IPS-18c (cell line): ENCODE measurements around the gene FBXO24.
A peak's percentile ranks its signal among the peaks of the same experiment; 100 is the strongest.
"Not testable (repeated sequence)": the region's sequence is repeated elsewhere in the genome, so short reads cannot be mapped to it uniquely, and the experiment has no call there.

Source experiments
- H3K4me3 ChIP-seq: 2 replicates; pipeline ENCODE4 v1.7.0; 2013; ENCODE audit warnings: low read depth, mild to moderate bottlenecking, low read length, moderate library complexity; ENCODE audit not compliant: insufficient read depth
- H3K9me3 ChIP-seq: one replicate; pipeline ENCODE4 v1.6.1; 2013; ENCODE audit warnings: mild to moderate bottlenecking, low read length, moderate library complexity; ENCODE audit not compliant: control insufficient read depth, insufficient read depth

Gene FBXO24, protein sequence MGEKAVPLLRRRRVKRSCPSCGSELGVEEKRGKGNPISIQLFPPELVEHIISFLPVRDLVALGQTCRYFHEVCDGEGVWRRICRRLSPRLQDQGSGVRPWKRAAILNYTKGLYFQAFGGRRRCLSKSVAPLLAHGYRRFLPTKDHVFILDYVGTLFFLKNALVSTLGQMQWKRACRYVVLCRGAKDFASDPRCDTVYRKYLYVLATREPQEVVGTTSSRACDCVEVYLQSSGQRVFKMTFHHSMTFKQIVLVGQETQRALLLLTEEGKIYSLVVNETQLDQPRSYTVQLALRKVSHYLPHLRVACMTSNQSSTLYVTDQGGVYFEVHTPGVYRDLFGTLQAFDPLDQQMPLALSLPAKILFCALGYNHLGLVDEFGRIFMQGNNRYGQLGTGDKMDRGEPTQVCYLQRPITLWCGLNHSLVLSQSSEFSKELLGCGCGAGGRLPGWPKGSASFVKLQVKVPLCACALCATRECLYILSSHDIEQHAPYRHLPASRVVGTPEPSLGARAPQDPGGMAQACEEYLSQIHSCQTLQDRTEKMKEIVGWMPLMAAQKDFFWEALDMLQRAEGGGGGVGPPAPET

DNA sequence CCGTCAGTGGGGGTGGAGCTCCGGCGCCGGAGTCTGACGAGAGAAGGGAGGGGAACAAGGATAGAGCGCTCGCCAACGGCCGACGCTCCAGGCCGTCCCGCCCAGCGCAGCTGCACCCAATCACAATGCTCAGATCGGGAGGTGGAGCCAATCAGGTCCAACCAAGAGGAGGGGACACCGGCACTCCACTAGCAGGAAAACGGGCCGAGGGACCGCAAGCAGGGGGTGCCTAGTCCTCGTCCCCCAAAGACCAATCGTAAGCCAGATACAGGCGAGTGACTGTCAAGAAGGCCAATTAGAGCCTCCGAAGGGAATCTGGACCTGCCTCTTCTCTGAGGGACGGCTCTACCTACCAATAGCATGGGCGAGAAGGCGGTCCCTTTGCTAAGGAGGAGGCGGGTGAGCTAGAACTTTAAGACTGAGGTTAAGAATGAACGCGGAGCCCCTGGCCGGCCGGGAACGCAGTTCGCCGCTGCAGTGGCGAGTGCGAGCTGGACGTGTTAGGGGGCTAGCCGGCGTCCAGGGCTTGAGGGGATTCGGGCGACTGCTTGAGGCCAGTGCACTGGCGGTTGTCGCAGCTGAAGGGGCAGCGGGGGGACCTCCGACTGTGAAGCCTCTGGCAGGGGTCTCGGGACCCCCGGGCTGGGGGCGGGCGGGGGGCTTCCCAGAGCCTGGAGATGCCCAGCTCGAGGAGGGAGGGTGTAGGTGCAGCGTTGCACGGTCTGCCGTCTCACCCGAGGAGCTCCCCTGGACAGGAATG lies at the start of gene FBXO24:
TSS of gene FBXO24 (plus strand) at position 63 of the 760 bp plus-strand sequence. CDS start at position 361, 298 bp downstream.
- H3K4me3 ChIP-seq, result peak within 1 kb of the TSS; percentile 92
- H3K9me3 ChIP-seq, result no peaks in the 10 kb centered on the region

DNA sequence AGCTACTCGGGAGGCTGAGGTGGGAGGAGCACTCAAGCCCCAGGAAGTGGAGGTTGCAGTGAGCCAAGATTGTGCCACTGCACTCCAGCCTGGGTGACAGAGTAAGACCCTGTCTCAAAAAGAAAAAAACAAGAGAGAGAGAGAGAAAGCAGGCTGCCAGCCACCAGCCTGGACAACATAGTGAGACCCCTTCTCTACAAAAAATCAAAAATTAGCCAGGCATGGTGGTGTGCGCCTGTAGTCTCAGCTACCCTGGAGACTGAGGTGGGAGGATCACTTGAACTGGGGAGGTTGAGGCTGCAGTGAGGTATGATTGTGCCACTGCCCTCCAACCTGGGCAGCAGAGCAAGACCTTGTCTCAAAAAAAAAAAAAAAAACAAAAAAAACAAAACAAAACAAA lies 49.4 kb upstream of the FBXO24 start:
- not testable (repeated sequence) for H3K9me3 ChIP-seq, H3K4me3 ChIP-seq

DNA sequence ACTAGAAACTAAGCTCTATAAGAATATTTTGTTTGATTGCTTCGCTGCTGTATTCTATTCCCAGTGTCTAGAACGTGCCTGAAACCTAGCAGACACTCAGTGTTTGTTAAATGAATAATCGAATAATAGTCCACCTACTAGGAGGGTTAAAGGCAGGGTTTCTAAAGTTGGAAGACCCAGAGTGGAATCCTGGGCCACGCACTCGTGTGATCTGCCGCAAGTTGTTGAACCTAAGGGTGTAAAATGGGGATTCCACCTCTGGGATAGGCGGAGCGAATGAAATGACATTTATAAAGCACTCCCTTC lies 47.8 kb upstream of the FBXO24 start:
- H3K9me3 ChIP-seq, result no peaks in the 10 kb centered on the region
- H3K4me3 ChIP-seq, result peak overlapping the region; percentile 61

DNA sequence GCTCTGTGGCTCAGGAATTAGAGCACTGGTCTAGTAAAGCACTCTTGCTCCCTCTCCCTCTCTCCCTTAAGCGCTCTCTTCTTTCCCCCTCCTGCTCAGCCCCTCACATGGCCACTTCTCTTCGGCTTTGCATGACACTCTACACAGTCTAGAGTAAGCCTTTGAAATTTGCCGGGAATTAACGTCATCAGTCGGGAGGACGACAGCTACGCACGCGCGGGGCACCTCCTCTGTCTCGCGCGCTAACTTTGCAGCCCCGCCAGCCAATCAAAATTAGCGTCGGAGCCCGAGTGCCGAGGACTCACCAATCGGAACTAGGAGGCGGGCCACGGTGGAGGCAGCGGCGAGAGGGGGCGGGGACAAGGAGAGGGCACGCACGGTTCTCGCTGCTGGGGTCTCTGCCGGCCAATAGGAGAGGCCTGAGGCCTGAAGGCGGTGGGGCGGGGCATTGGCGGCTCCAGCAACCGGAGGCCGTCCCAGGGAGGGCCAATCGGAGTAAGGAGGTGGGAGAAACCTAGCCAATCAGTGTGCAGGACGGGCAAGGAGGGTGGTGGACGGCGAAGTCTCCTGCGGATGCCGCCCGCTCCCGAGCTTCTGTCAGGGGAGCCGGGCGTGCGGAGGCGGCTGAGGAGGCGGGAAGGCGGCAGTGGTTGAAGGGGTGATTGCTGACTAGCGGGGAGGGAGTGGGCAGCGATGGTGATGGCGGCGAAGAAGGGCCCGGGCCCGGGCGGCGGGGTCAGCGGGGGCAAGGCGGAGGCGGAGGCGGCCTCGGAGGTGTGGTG lies 47.3 kb upstream of the FBXO24 start, which contains the start of gene AGFG2:
TSS of gene AGFG2 (plus strand) at position 550 of the 782 bp plus-strand sequence. CDS start at position 694, 144 bp downstream.
- H3K9me3 ChIP-seq, result no peaks in the 10 kb centered on the region
- H3K4me3 ChIP-seq, result peak within 1 kb of the TSS; percentile 74

DNA sequence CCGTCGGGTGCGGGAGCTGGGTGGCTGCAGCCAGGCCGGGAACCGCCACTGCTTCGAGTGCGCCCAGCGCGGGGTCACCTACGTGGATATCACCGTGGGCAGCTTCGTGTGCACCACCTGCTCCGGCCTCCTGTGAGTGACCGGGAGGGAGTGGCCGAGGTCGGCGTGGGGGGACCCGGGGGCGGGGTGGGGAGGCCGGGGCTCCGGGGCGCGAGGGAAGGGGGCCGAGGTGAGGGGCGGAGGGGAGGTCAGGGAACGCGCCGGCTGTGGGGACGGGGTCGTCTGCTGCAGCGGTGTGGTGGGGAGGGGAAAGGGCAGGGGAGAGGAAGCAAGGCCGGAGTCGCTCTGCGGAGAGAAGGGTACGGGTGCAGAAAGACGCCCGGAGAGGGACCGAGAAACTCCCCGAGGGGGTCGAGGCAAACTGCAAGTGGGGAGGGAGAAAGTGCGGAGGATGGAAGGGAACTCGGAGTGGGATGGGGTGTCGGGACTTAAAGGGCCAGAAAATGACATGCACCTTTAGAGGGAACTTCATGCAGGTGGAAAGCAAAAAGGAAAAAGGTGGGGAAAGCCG lies 46.6 kb upstream of the FBXO24 start:
- peak overlapping the region; percentile 74 for H3K4me3 ChIP-seq
- no peaks in the 10 kb centered on the region for H3K9me3 ChIP-seq

DNA sequence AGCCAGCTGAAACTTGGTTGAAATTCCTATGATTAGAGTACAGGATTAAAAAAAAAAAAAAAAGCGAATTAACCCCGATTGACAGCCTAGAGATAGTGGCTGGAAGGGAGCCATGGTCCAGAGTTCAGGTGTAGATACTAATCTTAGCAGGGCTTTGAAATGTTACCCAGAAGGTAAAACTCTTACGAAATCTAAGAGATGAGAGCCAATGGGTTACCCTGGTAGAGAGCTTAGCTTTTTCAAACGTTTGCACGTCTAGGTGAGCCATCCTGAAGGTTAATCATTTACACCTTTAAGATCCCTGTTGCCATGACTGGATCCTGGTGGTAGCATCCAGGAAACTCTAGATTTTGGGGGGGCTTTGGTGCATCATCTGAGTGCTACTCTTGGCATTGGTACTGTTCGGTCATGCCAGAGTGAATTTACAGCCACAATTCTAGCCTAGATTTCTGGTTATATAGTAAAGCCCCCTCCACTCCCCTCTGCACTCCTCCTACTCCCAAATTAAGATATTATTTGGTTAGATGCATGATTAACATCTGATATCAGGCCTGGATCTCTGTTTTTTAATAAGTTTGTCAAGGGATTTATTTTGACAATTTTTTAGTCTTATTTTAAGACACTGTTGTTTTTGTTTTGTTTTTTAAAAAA lies 45.9 kb upstream of the FBXO24 start:
- peak overlapping the region; percentile 74 for H3K4me3 ChIP-seq
- no peaks in the 10 kb centered on the region for H3K9me3 ChIP-seq

DNA sequence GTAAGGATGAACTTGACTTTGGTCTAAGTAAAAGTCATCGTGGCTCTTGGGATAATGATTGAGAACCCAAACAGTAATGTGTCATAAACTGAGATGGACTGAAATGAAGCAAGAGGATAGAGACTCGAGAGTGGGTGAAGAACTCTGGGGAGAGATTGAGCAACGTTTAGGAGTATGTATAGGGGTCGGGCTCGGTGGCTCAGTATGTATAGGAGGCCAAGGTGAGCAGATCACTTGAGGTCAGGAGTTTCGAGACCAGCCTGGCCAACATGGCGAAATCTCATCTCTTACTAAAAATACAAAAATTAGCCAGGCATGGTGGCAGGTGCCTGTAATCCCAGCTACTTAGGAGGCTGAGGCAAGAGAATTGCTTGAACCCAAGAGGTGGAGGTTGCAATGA lies 44.8 kb upstream of the FBXO24 start:
- H3K9me3 ChIP-seq, H3K4me3 ChIP-seq: not testable (repeated sequence)

DNA sequence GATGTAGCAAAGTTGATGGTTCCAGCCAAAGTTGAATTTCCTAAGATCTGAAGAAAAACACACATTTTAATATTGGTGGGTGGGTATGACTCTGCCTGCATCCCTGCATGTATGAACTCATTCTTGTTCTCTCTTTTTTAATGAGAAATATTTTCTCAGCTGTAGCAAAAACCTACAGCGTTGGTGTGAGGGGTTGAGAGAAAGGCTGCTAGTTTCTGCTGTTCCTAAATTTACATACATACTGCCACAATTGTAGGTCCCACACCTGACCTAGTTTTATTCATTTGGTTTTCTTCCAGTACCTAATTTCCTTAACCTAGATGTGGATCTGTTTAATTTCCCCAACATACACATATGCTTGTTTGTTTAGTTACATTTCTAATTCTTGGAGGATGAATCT lies 42.5 kb upstream of the FBXO24 start:
- H3K4me3 ChIP-seq, result no peak overlapping the region

DNA sequence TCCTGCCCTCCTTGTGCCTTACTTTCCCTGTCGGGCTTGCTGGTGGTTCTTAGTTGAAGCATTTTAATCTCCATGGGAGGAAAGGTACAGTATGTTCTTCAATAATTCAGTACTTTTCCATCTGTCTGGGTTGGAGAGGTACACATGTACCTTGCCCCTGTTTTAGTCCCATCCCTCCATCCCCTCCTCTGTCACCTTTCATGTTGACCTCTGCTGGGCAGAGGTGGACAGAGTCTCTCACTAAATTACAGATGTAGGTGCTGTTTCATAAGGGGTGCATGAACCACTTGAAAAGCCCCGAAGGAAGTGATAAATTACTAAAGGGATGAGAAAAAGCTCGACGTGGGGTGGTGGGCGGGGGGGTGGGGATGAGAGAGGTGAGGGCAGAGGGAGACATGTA lies 41.7 kb upstream of the FBXO24 start:
- Histone ChIP-seq H3K4me3 (0 out of 2 replicates have a peak overlapping the region, but pooled peaks have one; percentile 2), H3K9me3 (no peaks in the 10 kb centered on the region)

More for the DNA sequence above, 42.5 kb upstream of the FBXO24 start:
- no peaks in the 10 kb centered on the region for H3K9me3 ChIP-seq

DNA sequence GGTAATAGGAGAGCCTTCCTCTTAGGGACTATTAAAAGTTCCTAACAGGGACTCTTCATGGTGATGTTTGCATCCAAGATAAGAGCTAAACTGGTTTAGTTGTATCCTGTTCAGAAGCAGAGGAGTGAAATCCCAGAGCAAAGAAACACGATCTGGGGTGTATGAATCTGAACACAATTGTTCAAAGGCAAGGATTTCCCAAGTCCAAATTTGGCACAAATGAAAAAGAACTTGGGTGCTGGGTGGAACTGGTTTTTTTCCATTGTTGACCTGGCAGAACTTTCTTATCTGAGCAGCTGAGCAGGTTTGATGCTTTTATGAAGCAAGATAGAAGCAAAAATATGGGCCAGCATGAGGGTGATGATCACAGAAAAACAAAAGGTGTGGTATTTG lies 41.2 kb upstream of the FBXO24 start:
- H3K4me3 ChIP-seq, result no peak overlapping the region
- H3K9me3 ChIP-seq, result no peaks in the 10 kb centered on the region

DNA sequence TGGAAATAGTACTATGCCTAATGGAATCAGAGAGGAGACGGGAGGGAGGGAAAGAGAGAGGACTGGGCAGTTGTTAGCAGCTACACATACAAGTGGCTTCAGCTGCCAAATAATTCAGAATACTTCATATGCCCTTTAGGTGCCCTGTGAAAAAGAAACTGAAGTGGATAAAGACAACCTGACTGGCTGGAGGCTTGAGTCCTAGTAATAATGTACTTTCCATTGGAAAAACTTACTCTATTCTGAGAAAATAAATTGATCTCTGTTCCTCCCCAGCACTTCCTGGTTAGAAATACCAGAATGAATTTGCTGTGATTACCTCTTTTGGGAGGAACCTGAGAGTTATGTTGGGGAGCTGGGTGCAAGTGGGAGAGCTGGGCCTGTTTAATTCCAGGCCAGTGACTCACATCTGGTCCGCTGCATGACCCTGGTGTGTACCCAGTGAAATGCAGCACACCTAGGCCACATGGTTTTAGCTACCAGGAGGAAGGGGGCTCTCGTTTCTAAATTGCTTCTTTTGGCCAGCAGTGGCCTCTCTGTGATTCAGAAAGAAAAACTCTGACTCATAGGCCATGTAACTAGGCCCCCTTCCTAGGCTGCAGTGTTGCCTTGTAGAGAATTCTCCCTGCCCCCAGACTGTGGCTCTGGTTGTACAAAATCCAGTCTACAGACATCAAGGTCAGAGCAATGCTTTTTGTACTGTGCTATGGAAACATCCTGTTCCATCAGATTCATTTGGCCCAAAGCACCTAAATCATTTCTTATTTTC lies 40.6 kb upstream of the FBXO24 start:
- Histone ChIP-seq H3K9me3 (no peaks in the 10 kb centered on the region), H3K4me3 (no peak overlapping the region)

DNA sequence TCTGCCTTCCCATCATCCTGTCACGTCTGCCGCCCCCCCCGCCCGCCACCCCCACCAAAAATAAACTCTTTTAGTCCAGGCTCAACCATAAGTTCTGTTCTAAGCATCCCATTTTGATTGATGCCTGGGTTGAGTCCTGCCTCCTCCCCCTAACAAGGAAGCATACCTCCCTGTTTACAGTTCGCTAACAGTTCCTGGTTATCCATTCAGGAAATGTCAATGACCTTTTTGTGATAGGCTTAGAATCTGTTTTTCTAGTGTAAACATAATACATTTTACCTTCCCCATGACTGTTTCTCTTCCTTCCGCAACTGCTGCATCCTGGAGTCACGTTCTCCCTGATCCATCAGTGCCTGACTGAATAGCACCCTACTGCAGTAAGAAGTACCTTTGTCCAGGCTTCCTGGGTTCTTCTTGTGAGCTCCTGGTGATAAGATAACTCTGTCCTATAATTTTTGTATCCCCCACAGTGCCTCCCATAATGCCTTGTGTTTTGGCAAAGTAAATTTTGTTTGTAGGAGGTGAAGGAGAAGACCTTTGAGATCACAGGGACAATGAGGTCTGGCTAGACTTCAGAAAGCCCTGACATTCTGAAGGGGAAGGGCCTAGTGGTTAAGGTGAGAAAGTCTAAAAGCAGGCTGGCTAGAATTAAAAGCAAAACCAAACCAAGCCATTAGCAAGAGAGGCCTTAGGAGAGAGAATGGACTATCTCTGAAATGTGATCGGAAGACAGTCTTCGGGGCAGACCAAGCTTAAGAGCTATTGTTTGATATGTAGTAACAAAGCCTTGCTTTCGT lies 39.8 kb upstream of the FBXO24 start:
- no peaks in the 10 kb centered on the region for H3K9me3 ChIP-seq
- no peak overlapping the region for H3K4me3 ChIP-seq

DNA sequence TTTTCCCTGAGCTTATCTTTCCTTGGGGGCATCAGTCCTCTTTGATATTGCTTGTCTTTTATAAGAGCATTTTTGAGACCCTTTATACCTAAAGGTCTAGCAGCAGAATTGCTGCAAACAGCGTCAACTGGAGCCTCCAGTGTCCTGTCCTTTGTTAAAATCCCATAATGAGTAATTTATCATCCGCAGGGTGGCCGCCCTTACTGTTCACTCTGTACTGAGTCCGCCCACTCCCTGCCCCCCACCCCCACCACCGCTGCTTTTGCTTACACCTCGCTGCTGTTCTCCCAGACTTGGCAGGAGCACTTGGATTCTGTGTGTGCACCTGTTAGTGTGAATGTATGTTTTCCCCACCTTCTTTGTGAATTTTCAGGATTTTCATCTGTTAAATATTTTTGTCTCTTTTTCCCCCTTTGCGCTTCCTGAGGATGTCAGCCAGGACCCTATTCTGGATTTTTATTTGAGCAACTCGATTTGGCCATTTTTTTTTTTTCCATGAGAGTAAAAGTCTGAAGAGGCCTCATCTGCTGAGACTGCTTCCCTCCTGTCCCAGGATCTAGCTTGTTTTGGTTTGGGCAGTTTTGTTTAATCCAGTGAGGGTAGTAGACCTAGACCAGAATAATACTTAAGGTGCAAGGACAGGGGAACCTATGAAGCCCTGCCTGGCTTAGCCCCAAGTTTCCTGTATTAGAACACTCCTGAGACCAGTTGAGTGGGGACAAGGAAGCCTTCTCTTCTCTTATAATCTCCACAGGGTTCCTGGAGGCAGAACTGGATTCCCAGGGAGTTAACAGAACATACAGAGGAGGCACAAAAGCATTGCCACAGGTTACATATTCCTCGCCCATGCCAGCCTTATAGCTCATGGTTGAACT lies 39.0 kb upstream of the FBXO24 start:
- no peak overlapping the region for H3K4me3 ChIP-seq

DNA sequence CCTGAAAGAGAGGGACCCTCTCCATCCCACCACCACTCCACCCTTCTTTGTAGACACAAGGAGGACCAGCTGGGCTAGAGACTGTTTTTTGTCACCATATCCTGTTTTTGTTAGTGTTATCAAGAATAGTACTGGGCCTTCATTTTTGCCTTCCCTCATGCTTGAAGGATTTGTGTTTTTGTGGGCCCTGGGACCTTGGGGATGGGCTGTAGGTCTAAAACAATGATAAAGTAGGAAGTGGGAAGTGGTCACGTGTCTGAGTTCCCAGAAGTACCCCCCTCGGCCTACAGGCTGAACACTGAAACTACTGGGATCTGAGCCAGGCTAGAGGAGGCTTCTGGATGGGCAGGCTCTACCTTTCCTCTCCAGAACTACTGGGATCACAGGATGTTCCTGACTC lies 38.3 kb upstream of the FBXO24 start:
- Histone ChIP-seq H3K4me3 (no peak overlapping the region), H3K9me3 (no peaks in the 10 kb centered on the region)

More for the DNA sequence above, 39.0 kb upstream of the FBXO24 start:
- no peaks in the 10 kb centered on the region for H3K9me3 ChIP-seq
